ENCODE data around the gene PLK3. TPM values are rescaled to one million over a fixed set of nuclear protein-coding genes. Genes with fewer than 3 reads are reported as not detected.

PLK3 gene
- total RNA-seq, 1 donor from 2014 or later: 18.5 TPM

GRCh38 chr1:44842862-44843655 lies 42.9 kb downstream of the PLK3 start, which contains the start of gene PTCH2:
PTCH2 (minus strand) TSS chr1:44843253; CDS start chr1:44842932, 321 bp downstream.
- peaks cover 4% of the 10 kb centered on the region for H3K27me3 Mint-ChIP-seq
- H3K4me1 Mint-ChIP-seq (ENCODE audit: unreplicated experiment): peaks cover 10% of the 10 kb centered on the region
- DNase-seq (ENCODE audit: extremely low spot score, unreplicated experiment): peak; percentile 89
- peak within 1 kb of the TSS; percentile 86 for H3K4me3 Mint-ChIP-seq
- TF ChIP-seq, protein P1, sequence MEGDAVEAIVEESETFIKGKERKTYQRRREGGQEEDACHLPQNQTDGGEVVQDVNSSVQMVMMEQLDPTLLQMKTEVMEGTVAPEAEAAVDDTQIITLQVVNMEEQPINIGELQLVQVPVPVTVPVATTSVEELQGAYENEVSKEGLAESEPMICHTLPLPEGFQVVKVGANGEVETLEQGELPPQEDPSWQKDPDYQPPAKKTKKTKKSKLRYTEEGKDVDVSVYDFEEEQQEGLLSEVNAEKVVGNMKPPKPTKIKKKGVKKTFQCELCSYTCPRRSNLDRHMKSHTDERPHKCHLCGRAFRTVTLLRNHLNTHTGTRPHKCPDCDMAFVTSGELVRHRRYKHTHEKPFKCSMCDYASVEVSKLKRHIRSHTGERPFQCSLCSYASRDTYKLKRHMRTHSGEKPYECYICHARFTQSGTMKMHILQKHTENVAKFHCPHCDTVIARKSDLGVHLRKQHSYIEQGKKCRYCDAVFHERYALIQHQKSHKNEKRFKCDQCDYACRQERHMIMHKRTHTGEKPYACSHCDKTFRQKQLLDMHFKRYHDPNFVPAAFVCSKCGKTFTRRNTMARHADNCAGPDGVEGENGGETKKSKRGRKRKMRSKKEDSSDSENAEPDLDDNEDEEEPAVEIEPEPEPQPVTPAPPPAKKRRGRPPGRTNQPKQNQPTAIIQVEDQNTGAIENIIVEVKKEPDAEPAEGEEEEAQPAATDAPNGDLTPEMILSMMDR (conservative IDR thresholded peaks at IDR 0.05): no peak
- peaks cover 3% of the 10 kb centered on the region for H3K36me3 Mint-ChIP-seq
- H3K9me3 Mint-ChIP-seq: no peaks in the 10 kb centered on the region
- H3K27ac Mint-ChIP-seq: no peak within 1 kb of the TSS

DNA sequence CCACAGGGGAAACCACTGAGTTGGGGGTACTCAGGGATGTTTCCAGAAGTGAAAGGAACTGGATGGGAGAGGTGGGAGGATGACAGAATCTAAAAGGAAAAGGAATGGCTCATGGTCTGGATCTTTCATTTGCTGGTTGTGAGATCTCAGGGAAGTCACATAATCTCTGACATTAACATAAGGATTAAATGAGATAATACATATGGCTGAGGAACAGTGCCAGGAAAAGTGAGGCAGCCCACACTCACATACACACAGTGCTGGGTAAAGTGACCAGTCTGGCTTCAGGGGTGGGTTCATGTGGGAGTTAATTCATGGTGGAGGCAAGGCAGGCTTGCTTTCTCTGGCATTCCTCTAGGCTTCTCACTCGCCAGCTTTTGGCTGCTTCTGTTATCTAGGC lies 46.8 kb downstream of the PLK3 start:
- H3K27me3 Mint-ChIP-seq: no peaks in the 10 kb centered on the region
- TF ChIP-seq, protein P1 (conservative IDR thresholded peaks at IDR 0.05): no peak
- H3K4me1 Mint-ChIP-seq (ENCODE audit: unreplicated experiment): peaks cover 10% of the 10 kb centered on the region
- peaks cover 19% of the 10 kb centered on the region for H3K36me3 Mint-ChIP-seq
- no peaks in the 10 kb centered on the region for H3K9me3 Mint-ChIP-seq
- no peak overlapping the region for H3K27ac Mint-ChIP-seq
- DNase-seq (ENCODE audit: extremely low spot score, unreplicated experiment): no peak
- H3K4me3 Mint-ChIP-seq: no peak overlapping the region

DNA sequence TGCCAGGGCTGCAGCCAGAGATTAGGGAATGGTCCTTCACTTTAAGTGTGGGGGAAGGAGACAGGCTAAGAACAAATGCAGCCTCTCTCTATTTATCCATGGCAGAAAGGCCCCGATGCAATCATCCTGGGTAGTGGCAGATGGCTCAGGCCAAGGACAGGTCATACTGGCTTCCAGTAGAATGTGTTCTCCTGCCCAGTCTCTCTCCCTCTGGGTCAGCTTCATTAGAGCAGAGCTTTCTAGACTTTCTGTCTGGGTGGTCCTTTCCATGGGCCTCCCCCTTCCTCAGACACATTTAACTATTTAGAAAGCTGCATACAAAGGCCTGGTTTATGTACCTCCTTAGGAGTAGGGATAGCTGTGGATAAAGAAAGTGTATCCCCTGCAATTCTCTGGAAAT lies 47.7 kb downstream of the PLK3 start:
- H3K4me3 Mint-ChIP-seq: no peak overlapping the region
- H3K9me3 Mint-ChIP-seq: no peaks in the 10 kb centered on the region
- H3K4me1 Mint-ChIP-seq (ENCODE audit: unreplicated experiment): peaks cover 10% of the 10 kb centered on the region
- H3K36me3 Mint-ChIP-seq: peaks cover 19% of the 10 kb centered on the region
- no peak for DNase-seq (ENCODE audit: extremely low spot score, unreplicated experiment)
- TF ChIP-seq, protein P1 (conservative IDR thresholded peaks at IDR 0.05): no peak
- H3K27me3 Mint-ChIP-seq: no peaks in the 10 kb centered on the region
- H3K27ac Mint-ChIP-seq: no peak overlapping the region

DNA sequence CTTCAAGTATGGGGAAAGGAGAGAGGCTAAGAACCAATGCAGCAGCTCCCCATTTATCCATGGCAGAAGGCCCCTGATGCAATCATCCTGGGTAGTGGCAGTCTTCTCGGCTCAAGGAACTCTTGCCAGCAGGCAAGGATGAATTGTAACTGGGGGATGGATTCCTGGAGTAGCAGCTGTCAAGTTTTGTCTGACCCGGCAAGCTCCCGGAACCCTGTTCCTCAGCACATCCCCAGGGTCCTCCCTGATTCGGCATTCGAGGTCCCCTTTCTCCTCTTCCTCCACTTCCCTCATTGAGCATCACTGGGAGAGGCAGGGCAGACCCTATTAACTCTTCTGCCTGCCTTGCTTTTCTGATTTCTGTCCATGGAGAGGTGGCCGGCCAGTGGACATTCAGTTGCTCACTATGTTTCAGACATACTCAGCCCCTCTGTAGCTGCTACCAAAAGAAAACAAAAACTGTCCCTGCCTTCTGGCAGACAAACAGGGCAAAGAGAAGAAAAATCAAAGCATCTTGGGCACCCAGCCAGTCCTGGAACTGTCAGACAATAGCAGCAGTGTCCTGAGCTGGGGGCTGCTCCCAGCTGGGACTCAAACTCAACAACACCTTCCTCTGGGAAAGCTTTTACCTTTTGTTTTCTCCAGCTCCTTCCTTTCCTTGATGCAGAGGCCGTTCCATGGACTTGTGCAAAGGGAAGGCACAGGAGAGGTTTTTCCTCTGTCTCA lies 48.4 kb downstream of the PLK3 start:
- Mint-ChIP-seq H3K4me1 (ENCODE audit: unreplicated experiment) (peaks cover 10% of the 10 kb centered on the region), H3K9me3 (no peaks in the 10 kb centered on the region), H3K36me3 (peaks cover 22% of the 10 kb centered on the region), H3K4me3 (no peak overlapping the region), H3K27ac (no peak overlapping the region), H3K27me3 (no peaks in the 10 kb centered on the region)
- TF ChIP-seq, protein P1 (conservative IDR thresholded peaks at IDR 0.05): no peak
- no peak for DNase-seq (ENCODE audit: extremely low spot score, unreplicated experiment)

DNA sequence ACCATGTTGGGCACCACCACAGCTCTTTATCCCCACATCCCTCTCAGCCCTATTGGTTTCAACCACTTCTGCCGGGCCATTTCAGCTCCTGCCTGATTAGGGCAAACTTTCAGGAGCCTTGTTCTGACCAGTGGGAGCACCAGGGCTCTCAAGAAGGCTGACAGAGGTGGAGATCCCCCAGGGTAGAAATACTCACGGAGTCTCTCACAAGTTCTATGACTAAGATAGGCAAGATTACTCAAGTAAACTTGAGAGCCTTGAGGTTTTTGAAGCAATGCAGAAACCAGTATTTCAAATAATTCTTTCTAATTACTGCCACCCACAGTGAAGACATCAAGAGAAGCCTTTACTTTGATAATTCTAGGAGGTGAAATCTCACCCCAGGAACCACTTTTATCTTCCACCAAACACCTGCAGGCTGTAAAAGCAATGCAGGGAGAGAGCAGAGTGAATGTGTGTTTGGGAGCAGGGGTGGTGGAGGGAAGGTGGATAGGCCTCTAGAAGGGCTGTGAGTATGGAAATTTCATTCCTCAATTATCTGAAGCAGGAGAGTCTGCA lies 49.5 kb downstream of the PLK3 start:
- no peak overlapping the region for H3K27ac Mint-ChIP-seq
- TF ChIP-seq, protein P1 (conservative IDR thresholded peaks at IDR 0.05): no peak
- DNase-seq (ENCODE audit: extremely low spot score, unreplicated experiment): no peak
- H3K27me3 Mint-ChIP-seq: no peaks in the 10 kb centered on the region
- peaks cover 24% of the 10 kb centered on the region for H3K36me3 Mint-ChIP-seq
- no peak overlapping the region for H3K4me3 Mint-ChIP-seq
- H3K4me1 Mint-ChIP-seq (ENCODE audit: unreplicated experiment): peaks cover 10% of the 10 kb centered on the region
- no peaks in the 10 kb centered on the region for H3K9me3 Mint-ChIP-seq
